GM19193 (cell line): Measurements from ENCODE around the gene GIPR.

Experiments
- POLR2A ChIP-seq: IDR thresholded peaks from 4 replicates; pipeline ENCODE4 v1.6.1; 2011; ENCODE audit not compliant: insufficient read depth, insufficient read length; ENCODE audit errors: extremely low read depth

Gene GIPR

DNA sequence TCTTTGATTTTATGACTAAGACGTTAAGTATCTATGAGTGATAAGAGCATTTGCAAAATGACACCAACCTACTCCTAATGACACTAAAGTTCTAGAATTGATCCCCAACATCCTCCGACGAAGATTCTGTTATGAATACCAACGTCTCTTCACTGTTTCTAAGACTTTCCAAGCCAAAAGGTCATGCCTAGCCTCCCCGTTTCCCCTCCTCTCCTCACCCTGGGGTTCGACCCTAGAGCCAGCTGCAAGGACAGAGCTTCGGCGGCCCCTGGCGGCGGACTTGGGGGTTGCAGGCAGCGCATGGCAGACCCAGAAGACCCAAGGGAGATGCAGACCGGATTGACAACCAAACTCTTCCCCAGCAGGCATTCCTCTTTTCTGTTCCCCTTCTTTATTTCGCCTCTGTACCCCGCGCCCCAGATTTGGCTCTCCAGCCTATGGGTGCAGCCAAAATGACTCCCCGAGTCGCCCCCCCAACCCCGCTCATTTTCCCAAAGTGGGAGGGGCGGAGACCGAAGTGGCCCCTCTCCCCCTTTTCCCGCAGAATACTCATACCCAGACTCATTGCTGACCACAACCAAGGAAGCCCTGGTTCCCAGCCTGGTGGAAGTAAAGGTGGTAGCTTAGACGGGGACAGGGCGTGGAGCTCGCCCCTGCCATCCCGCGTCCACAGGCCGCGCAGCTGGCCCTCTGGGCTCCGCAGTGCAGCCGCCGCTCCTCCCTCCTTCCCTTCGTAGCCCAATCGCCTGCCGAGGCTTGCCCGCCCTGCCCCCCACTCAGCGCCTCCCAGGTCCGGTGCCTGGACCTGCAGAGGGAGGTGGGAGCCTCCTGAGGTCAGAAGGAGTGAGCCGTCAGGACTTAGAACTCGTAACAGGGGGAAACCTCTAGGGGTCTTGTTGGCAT is 24.7 kb upstream of the GIPR start:
- TF ChIP-seq POLR2A, result no peak

GRCh38 chr19:45643927-45644771 is 23.9 kb upstream of the GIPR start:
- TF ChIP-seq POLR2A, result no peak

- no peak for TF ChIP-seq POLR2A
Measured at GRCh38 chr19:45645068-45645630, 22.9 kb upstream of the GIPR start.

DNA sequence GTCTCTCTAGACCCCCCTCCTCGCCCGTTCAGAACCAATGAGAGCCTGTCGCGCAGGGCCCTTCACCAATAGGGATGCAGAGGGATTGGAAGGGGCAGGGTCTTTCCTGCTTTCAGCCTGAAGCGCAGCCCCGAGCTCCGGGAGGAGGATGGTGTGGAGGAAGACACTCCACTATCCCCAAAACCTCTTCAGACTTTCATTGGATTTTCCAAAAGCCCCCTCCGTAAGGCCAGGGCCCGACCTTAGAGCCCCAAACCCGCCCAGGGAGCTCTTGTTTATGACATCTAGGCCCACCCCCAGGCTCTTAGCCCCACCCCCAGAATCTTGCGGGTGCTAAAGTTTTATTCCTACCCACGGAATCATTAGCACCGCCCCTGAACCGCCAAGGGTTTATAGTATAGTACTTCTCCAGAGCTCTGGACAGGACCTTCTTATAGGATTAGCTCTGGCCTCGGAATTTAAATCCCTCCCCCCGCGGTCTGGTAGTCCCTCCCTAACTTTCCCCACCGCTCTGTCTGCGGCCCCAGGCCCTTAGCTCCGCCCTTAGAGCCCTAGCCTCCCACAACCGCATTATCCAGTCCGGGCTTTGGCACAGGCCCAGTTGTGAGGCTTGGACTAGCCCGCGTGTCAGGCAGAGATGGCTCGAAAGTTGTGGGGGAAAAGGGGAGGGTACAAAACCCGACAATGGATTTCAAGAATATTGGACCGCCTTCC is 22.2 kb upstream of the GIPR start:
- TF ChIP-seq POLR2A, result no peak

GRCh38 chr19:45646345-45646698 is 21.7 kb upstream of the GIPR start:
- no peak for TF ChIP-seq POLR2A

DNA sequence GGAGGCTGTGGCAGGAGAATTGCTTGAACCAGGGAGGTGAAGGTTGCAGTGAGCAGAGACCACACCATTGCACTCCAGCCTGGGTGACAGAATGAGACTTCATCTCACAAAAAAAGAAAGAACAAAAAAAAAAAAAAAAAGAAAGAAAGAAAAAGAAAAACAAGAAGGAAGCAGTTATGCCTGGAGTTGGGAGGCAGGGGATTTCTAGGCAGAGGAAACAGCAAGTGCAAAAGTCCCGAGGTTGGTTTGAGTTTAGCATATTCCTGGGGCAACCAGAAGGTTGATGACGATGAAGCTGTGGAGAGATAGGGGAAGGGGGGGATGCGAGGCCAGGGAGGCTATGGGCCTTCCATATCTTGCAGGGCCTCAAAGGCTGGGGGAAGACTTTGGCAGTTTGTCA is 17.3 kb upstream of the GIPR start:
- no peak for TF ChIP-seq POLR2A

DNA sequence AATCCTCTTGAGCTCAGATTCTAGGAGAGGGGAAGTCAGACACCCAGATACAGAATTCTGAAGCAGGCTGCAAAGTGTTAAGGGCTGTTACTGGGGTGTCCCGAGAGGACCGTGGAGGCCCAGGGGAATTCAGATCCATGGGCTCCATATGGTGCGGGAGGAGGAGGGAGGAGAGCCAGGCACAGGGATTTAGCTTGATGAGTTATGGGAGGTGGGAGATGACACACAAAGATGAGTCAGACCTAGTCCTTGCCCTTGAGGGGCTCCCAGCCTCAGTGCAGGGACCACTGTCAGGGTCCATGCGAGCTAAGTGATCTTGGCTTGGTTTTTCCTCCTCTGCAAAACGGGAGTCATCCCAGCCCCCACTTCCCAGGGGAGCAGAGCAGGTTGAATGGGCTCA is 14.4 kb upstream of the GIPR start:
- no peak for TF ChIP-seq POLR2A

- no peak for TF ChIP-seq POLR2A
Measured at GRCh38 chr19:45655073-45655472, 12.9 kb upstream of the GIPR start.

DNA sequence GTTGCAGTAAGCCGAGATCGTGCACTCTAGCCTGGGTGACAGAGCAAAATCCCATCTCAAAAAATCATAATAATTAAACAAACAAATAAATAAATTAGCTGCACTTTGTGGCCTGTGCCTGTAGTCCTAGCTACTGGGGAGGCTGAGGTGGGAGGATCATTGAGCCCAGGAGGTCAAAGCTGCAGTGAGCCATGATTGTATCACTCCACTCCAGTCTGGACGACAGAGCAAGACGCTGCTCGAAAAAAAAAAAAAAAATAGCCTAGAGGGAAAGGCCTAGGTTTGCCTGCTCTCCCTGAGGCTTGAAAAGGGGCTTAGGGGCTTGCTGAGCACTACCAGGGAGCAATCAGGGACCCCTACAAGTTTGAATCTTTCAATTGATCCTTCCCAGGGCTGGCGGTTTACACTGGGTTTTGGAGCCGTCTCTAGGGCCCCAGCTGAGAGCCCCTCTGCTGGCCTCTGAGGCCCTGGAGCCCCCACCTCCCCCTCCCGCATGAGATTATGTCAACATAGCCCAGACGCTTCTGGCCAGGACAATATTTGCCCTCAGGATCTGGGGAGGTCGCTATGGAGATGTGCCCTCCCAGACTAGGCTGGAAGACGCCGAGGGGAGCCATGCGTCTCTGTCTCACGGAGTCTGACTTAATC is 10.4 kb upstream of the GIPR start:
- TF ChIP-seq POLR2A, result no peak

DNA sequence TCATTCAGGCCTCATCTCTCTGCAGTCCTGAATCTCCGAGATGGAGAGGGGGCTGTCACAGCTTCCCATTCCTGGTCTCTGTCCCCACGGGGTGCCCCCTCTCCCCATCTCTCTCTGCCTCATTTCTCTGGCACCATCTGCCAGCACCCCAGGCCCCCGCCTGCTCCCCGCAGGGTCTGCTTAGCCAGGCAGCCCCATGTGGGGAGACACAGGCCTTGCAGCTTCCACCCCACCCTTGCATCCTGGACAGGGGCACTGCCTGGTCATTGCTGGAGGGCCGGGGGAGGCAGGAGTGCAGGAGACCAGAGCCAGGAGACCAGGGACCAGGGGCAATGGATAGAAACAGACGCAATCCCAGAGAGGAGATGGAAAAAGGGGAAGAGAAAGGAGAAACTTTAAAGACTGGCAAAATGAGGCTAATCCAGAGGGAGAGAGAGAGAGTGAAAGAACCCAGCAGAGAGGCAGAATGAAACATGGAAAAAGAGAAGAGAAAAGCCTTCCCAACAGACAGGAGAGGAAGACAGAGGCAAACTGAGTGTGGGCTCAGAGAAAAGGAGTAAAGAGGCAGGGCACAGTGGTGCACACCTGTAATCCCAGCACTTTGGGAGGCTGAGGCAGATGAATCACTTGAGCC is 8.8 kb upstream of the GIPR start:
- no peak for TF ChIP-seq POLR2A

DNA sequence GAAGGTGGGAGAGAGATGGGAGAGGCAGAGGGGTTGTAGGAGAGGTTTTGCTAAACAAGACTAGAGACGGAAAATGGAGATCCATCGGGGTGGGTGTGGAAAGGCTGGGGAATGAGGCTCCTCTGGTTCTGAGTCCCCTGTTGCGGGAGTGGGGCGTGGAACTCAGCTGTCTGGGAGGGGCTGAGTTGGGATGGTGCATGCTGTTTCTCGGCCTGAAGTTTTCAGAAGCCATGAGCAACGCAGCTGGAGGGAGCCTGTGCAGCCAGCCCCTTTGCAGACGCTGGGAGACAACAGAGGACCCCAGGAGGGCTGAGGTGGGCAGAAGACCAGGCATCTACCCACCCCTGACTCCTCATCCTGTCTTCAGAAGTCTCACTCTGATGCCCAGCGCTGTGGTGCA is 7.4 kb upstream of the GIPR start:
- no peak for TF ChIP-seq POLR2A

DNA sequence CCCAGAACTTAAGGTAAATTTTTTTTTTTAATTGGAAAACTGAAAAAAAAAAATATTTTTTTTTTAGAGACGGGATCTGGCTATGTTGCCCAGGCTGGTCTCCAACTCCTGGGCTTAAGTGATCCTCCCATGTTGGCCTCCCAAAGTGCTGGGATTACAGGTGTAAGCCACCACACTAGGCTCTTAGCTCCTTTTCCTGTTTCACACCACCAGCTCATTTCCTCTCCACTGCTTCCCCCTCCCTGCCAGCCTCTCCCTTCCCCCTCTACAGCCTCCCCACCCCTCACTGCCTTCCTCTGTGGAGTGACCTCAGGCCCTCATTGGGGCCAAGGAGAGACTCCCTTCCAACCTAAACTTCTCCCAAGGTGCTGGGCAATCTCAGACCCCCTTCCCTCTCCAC is 4.2 kb upstream of the GIPR start:
- TF ChIP-seq POLR2A, result no peak

DNA sequence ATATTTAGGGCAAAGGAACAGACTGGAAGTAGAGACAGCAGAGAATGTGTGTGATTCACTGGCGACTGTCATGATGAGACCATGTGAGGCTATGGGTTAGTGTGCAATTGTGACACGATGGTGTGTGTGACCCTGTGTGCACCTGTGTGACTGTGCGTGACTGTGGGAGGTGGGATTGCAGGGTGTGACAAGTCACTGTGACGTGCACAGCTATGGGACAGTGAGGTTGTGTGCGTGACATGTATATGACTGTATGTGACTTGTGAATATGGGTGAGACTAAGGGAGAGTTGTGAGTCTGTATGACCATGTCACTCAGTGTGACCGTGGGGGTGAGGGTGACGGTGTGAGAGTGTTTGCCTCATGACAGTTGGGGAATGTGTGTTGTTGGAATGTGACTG is 3.4 kb upstream of the GIPR start:
- TF ChIP-seq POLR2A, result no peak

- no peak for TF ChIP-seq POLR2A
Measured at GRCh38 chr19:45668342-45668871, 386 bp downstream of the GIPR start.
